OCI-LY1 (cell line): Measurements from ENCODE around the gene NFIA.

Experiments
- H2AFZ ChIP-seq: fragments of 200-600 bp; sonication (generic), shearing (Covaris generic); 2 replicates; pipeline ENCODE4 v1.6.0; 2014; ENCODE audit warnings: antibody characterized with exemption, mild to moderate bottlenecking, low read length
- H3F3A ChIP-seq: fragments of 200-600 bp; sonication (generic), shearing (Covaris generic); 2 replicates; pipeline ENCODE4 v1.6.0; 2014; ENCODE audit warnings: mild to moderate bottlenecking, antibody characterized with exemption, low read length, moderate library complexity; ENCODE audit not compliant: insufficient read depth
- H3K27ac ChIP-seq: fragments of 200-600 bp; sonication (generic); 2 replicates; pipeline ENCODE4 v1.5.1; 2014; ENCODE audit warnings: low read length, mixed run types, mild to moderate bottlenecking, low read depth; ENCODE audit not compliant: poor library complexity, severe bottlenecking
- H3K27me3 ChIP-seq: fragments of 200-600 bp; sonication (generic); 2 replicates; pipeline ENCODE4 v1.6.0; 2014; ENCODE audit warnings: antibody characterized with exemption, mild to moderate bottlenecking, low read length, moderate library complexity; ENCODE audit not compliant: insufficient read depth
- H3K36me3 ChIP-seq: fragments of 200-600 bp; sonication (generic); 2 replicates; pipeline ENCODE4 v1.6.1; 2014; ENCODE audit warnings: mild to moderate bottlenecking, antibody characterized with exemption, low read length, moderate library complexity, mixed read lengths; ENCODE audit not compliant: insufficient read depth
- H3K4me1 ChIP-seq: fragments of 200-600 bp; sonication (generic); 2 replicates; pipeline ENCODE4 v1.5.1; 2014; ENCODE audit warnings: mild to moderate bottlenecking, low read length, moderate library complexity; ENCODE audit not compliant: insufficient read depth, severe bottlenecking
- H3K4me2 ChIP-seq: fragments of 200-600 bp; sonication (generic), shearing (Covaris generic); 2 replicates; pipeline ENCODE4 v1.6.1; 2014; ENCODE audit warnings: low read length
- H3K4me3 ChIP-seq: fragments of 200-600 bp; sonication (generic); 2 replicates; pipeline ENCODE4 v1.5.1; 2014; ENCODE audit warnings: low read length, low read depth, mild to moderate bottlenecking, mixed read lengths; ENCODE audit not compliant: poor library complexity, severe bottlenecking
- H3K79me2 ChIP-seq: fragments of 200-600 bp; shearing (Covaris generic); 2 replicates; pipeline ENCODE4 v1.6.1; 2016; ENCODE audit warnings: mixed run types, low read length, mixed read lengths; ENCODE audit not compliant: insufficient read depth
- H3K9ac ChIP-seq: fragments of 200-600 bp; sonication (generic), shearing (Covaris generic); 2 replicates; pipeline ENCODE4 v1.6.1; 2014; ENCODE audit warnings: mild to moderate bottlenecking, low read length, mixed read lengths
- H3K9me2 ChIP-seq: fragments of 200-600 bp; sonication (generic), shearing (Covaris generic); 2 replicates; pipeline ENCODE4 v1.6.1; 2014; ENCODE audit warnings: low read depth, mild to moderate bottlenecking, low read length, mixed read lengths
- H3K9me3 ChIP-seq: fragments of 200-600 bp; shearing (Covaris generic); 2 replicates; pipeline ENCODE4 v1.6.1; 2014; ENCODE audit warnings: low read length, mixed read lengths
- H4K20me1 ChIP-seq: fragments of 200-600 bp; sonication (generic), shearing (Covaris generic); 2 replicates; pipeline ENCODE4 v1.6.0; 2016; ENCODE audit warnings: mild to moderate bottlenecking, low read length; ENCODE audit not compliant: insufficient read depth
- EZH2 ChIP-seq: fragments of 200-600 bp; sonication (generic), shearing (Covaris generic); IDR thresholded peaks from 2 replicates; pipeline ENCODE4 v1.8.0; 2017; ENCODE audit warnings: borderline replicate concordance, mixed run types, mild to moderate bottlenecking, antibody characterized with exemption, low read length, moderate library complexity, mixed read lengths
- TF ChIP-seq, protein P1 (sequence below): fragments of 200-600 bp; sonication (generic), shearing (Covaris generic); IDR thresholded peaks from 2 replicates; pipeline ENCODE4 v1.5.1; 2017; ENCODE audit warnings: mild to moderate bottlenecking, antibody characterized with exemption, low read length, moderate library complexity, mixed read lengths

The NFIA gene

GRCh38 chr1:61477301-61477700 is 394.9 kb downstream of the NFIA start:
- Histone ChIP-seq H4K20me1 (no peaks in the 10 kb centered on the region), H2AFZ (no peak overlapping the region), H3K9me2 (no peaks in the 10 kb centered on the region), H3K9me3 (no peaks in the 10 kb centered on the region), H3K4me3 (no peak overlapping the region), H3K27me3 (no peaks in the 10 kb centered on the region; the same call in 1 of the 2 replicates), H3F3A (no peaks in the 10 kb centered on the region), H3K27ac (no peak overlapping the region), H3K79me2 (no peaks in the 10 kb centered on the region), H3K36me3 (no peaks in the 10 kb centered on the region), H3K9ac (no peak overlapping the region), H3K4me1 (no peaks in the 10 kb centered on the region), H3K4me2 (no peak overlapping the region)
- TF ChIP-seq, protein P1, sequence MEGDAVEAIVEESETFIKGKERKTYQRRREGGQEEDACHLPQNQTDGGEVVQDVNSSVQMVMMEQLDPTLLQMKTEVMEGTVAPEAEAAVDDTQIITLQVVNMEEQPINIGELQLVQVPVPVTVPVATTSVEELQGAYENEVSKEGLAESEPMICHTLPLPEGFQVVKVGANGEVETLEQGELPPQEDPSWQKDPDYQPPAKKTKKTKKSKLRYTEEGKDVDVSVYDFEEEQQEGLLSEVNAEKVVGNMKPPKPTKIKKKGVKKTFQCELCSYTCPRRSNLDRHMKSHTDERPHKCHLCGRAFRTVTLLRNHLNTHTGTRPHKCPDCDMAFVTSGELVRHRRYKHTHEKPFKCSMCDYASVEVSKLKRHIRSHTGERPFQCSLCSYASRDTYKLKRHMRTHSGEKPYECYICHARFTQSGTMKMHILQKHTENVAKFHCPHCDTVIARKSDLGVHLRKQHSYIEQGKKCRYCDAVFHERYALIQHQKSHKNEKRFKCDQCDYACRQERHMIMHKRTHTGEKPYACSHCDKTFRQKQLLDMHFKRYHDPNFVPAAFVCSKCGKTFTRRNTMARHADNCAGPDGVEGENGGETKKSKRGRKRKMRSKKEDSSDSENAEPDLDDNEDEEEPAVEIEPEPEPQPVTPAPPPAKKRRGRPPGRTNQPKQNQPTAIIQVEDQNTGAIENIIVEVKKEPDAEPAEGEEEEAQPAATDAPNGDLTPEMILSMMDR, result no peak
- TF ChIP-seq EZH2, result no peak

DNA sequence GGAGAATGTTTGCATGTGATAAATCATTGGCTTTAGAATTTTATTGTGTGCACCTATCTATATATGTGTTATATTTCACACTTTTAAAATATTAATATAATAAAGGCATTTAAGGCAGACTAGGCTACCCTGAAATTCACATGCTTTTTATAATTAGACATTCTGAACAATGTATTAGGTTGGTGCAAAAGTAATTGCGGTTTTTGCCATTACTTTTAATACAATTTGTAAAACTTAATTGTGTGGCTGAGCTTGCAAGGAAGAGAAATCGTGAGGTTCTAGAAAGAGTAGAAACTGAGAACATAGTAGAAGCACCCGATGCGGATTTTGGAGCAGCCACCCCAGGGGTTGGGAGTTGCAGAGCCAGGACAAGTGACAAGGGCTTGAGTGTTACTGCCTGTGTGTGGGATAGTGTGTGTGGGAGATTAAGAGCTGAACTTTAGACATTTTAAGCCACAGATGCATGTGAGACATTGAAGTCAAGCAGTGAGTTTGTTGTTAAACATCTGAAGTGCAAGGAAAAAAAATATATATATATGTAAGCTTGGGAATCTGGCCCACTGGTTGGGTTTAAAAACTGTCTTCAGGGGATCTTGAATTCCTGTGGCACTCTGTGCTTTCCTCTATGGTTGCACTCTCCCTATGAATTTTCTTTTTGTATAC is 398.0 kb downstream of the NFIA start:
- no peak overlapping the region for H3K4me2 ChIP-seq

DNA sequence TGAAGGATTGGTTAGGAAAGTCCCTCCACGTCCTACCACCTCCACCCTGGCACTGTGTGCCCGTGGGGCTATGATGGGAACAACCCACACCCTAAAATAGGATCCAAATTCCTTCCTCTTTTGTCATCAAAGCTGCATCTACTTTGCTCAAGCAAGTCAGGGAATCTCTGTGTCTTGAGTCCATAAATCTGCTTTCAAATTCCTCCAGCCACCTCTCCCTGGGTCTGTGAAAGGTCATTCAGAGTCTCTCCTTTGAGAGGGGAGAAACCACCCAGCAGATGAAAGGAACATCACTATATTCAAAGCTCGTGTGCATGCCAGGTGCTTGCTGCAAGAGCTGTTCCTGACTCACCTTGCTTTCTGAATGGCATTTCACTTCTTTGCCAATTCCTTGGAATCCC is 399.0 kb downstream of the NFIA start:
- no peaks in the 10 kb centered on the region for H3K79me2 ChIP-seq
- no peaks in the 10 kb centered on the region for H3K9me3 ChIP-seq
- no peak overlapping the region for H3K27ac ChIP-seq
- H3K9ac ChIP-seq, result no peak overlapping the region
- no peak overlapping the region for H3K4me3 ChIP-seq
- H3F3A ChIP-seq, result no peaks in the 10 kb centered on the region
- no peaks in the 10 kb centered on the region for H3K27me3 ChIP-seq
- no peaks in the 10 kb centered on the region for H3K36me3 ChIP-seq
- no peak for TF ChIP-seq EZH2
- H3K4me2 ChIP-seq, result no peak overlapping the region
- H2AFZ ChIP-seq, result no peak overlapping the region
- no peaks in the 10 kb centered on the region for H3K9me2 ChIP-seq
- H4K20me1 ChIP-seq, result no peaks in the 10 kb centered on the region
- H3K4me1 ChIP-seq, result no peaks in the 10 kb centered on the region

More for the DNA sequence above, 398.0 kb downstream of the NFIA start:
- no peak overlapping the region for H2AFZ ChIP-seq
- no peaks in the 10 kb centered on the region for H3K4me1 ChIP-seq
- no peaks in the 10 kb centered on the region for H3K9me2 ChIP-seq
- TF ChIP-seq, protein P1, result no peak
- TF ChIP-seq EZH2, result no peak
- no peak overlapping the region for H3K9ac ChIP-seq
- H3K9me3 ChIP-seq, result no peaks in the 10 kb centered on the region
- no peaks in the 10 kb centered on the region for H3F3A ChIP-seq
- H3K27me3 ChIP-seq, result no peaks in the 10 kb centered on the region
- no peaks in the 10 kb centered on the region for H4K20me1 ChIP-seq
- no peaks in the 10 kb centered on the region for H3K36me3 ChIP-seq
- H3K27ac ChIP-seq, result no peak overlapping the region
- H3K4me3 ChIP-seq, result no peak overlapping the region
- H3K79me2 ChIP-seq, result no peaks in the 10 kb centered on the region

GRCh38 chr1:61482170-61482734 is 399.9 kb downstream of the NFIA start:
- Histone ChIP-seq H2AFZ (no peak overlapping the region), H3K9ac (no peak overlapping the region), H4K20me1 (no peaks in the 10 kb centered on the region), H3F3A (no peaks in the 10 kb centered on the region), H3K4me1 (no peaks in the 10 kb centered on the region), H3K27ac (no peak overlapping the region), H3K27me3 (no peaks in the 10 kb centered on the region), H3K79me2 (no peaks in the 10 kb centered on the region), H3K9me3 (no peaks in the 10 kb centered on the region), H3K4me3 (no peak overlapping the region), H3K4me2 (no peak overlapping the region), H3K9me2 (no peaks in the 10 kb centered on the region), H3K36me3 (no peaks in the 10 kb centered on the region)
- TF ChIP-seq, protein P1, result no peak
- TF ChIP-seq EZH2, result no peak
